SK-N-SH treated with all-trans-retinoic acid at 6 μM for 48 hours (cell line): Measurements from ENCODE around the gene PRPF19.

Experiments
- ATAC-seq: fragments of 200-7000 bp; cut with Tn5 transposase; 3 replicates; pipeline ENCODE4 v1.9.1; 2020; ENCODE audit warnings: mild to moderate bottlenecking, moderate library complexity
- BACH2 ChIP-seq: fragments of 250-450 bp; sonication (Bioruptor Pico); IDR thresholded peaks from 2 replicates; pipeline ENCODE4 v1.9.0; 2021; ENCODE audit warnings: mild to moderate bottlenecking, borderline replicate concordance
- CSDC2 ChIP-seq: fragments of 250-450 bp; sonication (Bioruptor Pico); IDR thresholded peaks from 2 replicates; pipeline ENCODE4 v1.5.0; 2020; ENCODE audit warnings: mild to moderate bottlenecking, moderate library complexity
- CSRNP3 ChIP-seq: fragments of 250-450 bp; sonication (Bioruptor Pico); IDR thresholded peaks from 2 replicates; pipeline ENCODE4 v1.5.1; 2021; ENCODE audit warnings: mild to moderate bottlenecking, moderate library complexity
- ESRRG ChIP-seq: fragments of 250-450 bp; sonication (Bioruptor Pico); IDR thresholded peaks from 2 replicates; pipeline ENCODE4 v1.6.1; 2021; ENCODE audit warnings: mild to moderate bottlenecking
- GLIS3 ChIP-seq: fragments of 250-450 bp; sonication (Bioruptor Pico); IDR thresholded peaks from 2 replicates; pipeline ENCODE4 v1.5.0; 2020; ENCODE audit warnings: mild to moderate bottlenecking, moderate library complexity
- ISL1 ChIP-seq: fragments of 250-450 bp; sonication (Bioruptor Pico); IDR thresholded peaks from 2 replicates; pipeline ENCODE4 v2.1.2; 2022; ENCODE audit warnings: mild to moderate bottlenecking, moderate library complexity
- OSR1 ChIP-seq: fragments of 250-450 bp; sonication (Bioruptor Pico); IDR thresholded peaks from 2 replicates; pipeline ENCODE4 v1.8.0; 2022; ENCODE audit warnings: moderate library complexity, mild to moderate bottlenecking, inconsistent platforms
- POU6F1 ChIP-seq: fragments of 250-450 bp; sonication (Bioruptor Pico); IDR thresholded peaks from 2 replicates; pipeline ENCODE4 v1.8.0; 2021; ENCODE audit warnings: low read depth, mild to moderate bottlenecking, moderate library complexity, borderline replicate concordance
- PPARA ChIP-seq: fragments of 250-450 bp; sonication (Bioruptor Pico); IDR thresholded peaks from 2 replicates; pipeline ENCODE4 v1.5.0; 2020; ENCODE audit warnings: mild to moderate bottlenecking, borderline replicate concordance
- RARB ChIP-seq: fragments of 250-450 bp; sonication (Bioruptor Pico); IDR thresholded peaks from 2 replicates; pipeline ENCODE4 v1.8.0; 2021; ENCODE audit warnings: mild to moderate bottlenecking, moderate library complexity
- SNAI2 ChIP-seq: fragments of 250-450 bp; sonication (Bioruptor Pico); IDR thresholded peaks from 2 replicates; pipeline ENCODE4 v1.5.0; 2020; ENCODE audit warnings: mild to moderate bottlenecking, moderate library complexity
- TCF4 ChIP-seq: fragments of 250-450 bp; sonication (Bioruptor Pico); IDR thresholded peaks from 2 replicates; pipeline ENCODE4 v1.8.0; 2021; ENCODE audit warnings: mild to moderate bottlenecking, moderate library complexity, borderline replicate concordance
- TOX ChIP-seq: fragments of 250-450 bp; sonication (Bioruptor Pico); IDR thresholded peaks from 2 replicates; pipeline ENCODE4 v1.8.0; 2021; ENCODE audit warnings: mild to moderate bottlenecking, moderate library complexity, borderline replicate concordance
- TSHZ2 ChIP-seq: fragments of 250-450 bp; sonication (Bioruptor Pico); IDR thresholded peaks from 2 replicates; pipeline ENCODE4 v1.5.0; 2020; ENCODE audit warnings: mild to moderate bottlenecking, moderate library complexity
- ZC3H10 ChIP-seq: fragments of 250-450 bp; sonication (Bioruptor Pico); IDR thresholded peaks from 2 replicates; pipeline ENCODE4 v1.5.1; 2021; ENCODE audit warnings: mild to moderate bottlenecking, moderate library complexity
- ZFP3 ChIP-seq: fragments of 250-450 bp; sonication (Bioruptor Pico); IDR thresholded peaks from 2 replicates; pipeline ENCODE4 v1.5.0; 2020; ENCODE audit warnings: mild to moderate bottlenecking, moderate library complexity
- ZNF565 ChIP-seq: fragments of 450-650 bp; formaldehyde crosslinking; conservative IDR thresholded peaks from 2 replicates; pipeline ENCODE4 v1.5.0; 2020; ENCODE audit warnings: low read depth, mild to moderate bottlenecking, moderate library complexity
- ZNF70 ChIP-seq: fragments of 450-650 bp; formaldehyde crosslinking; IDR thresholded peaks from 2 replicates; pipeline ENCODE4 v1.5.0; 2020; ENCODE audit warnings: mild to moderate bottlenecking, moderate library complexity
- ZNF8 ChIP-seq: fragments of 450-650 bp; formaldehyde crosslinking; IDR thresholded peaks from 2 replicates; pipeline ENCODE4 v1.5.0; 2020; ENCODE audit warnings: mild to moderate bottlenecking, moderate library complexity
- TF ChIP-seq, protein P1 (sequence below): fragments of 250-450 bp; sonication (Bioruptor Pico); IDR thresholded peaks from 2 replicates; pipeline ENCODE4 v1.8.0; 2020; ENCODE audit warnings: mild to moderate bottlenecking, moderate library complexity, borderline replicate concordance

The PRPF19 gene

DNA sequence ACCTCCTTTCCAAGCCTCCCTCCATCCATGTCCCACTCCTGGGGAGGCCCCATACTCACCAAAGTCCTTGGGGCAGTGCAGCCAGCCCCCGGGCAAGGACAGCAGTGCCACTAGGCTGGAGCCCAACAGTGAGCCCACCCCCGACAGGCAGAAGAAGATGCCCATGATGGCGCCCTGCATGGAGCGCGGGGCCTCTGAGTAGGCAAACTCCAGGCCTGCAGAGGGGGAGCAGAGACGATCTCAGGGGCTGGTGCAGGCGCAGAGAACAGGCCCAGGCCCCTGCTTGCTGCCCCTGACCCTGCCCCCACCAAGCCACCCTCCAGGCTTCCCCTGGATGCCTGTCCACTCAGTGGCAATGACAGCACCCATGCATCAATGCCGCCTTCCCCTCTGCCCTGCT, 31.4 kb upstream of the PRPF19 start:
- TF ChIP-seq SNAI2 (CRISPR knock-in tag), result no peak
- no peak for TF ChIP-seq ZNF70 (CRISPR knock-in tag)
- no peak for TF ChIP-seq ISL1 (CRISPR knock-in tag)
- no peak for TF ChIP-seq PPARA (CRISPR knock-in tag)
- TF ChIP-seq TSHZ2, result no peak
- TF ChIP-seq ZNF565 (CRISPR knock-in tag), result no peak
- no peak for TF ChIP-seq RARB (CRISPR knock-in tag)
- TF ChIP-seq, protein P1, sequence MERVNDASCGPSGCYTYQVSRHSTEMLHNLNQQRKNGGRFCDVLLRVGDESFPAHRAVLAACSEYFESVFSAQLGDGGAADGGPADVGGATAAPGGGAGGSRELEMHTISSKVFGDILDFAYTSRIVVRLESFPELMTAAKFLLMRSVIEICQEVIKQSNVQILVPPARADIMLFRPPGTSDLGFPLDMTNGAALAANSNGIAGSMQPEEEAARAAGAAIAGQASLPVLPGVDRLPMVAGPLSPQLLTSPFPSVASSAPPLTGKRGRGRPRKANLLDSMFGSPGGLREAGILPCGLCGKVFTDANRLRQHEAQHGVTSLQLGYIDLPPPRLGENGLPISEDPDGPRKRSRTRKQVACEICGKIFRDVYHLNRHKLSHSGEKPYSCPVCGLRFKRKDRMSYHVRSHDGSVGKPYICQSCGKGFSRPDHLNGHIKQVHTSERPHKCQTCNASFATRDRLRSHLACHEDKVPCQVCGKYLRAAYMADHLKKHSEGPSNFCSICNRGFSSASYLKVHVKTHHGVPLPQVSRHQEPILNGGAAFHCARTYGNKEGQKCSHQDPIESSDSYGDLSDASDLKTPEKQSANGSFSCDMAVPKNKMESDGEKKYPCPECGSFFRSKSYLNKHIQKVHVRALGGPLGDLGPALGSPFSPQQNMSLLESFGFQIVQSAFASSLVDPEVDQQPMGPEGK (CRISPR knock-in tag), result no peak
- no peak for TF ChIP-seq ESRRG (CRISPR knock-in tag)
- no peak for TF ChIP-seq CSDC2 (CRISPR knock-in tag)
- no peak for TF ChIP-seq GLIS3 (CRISPR knock-in tag)
- TF ChIP-seq ZC3H10, result no peak
- no peak for TF ChIP-seq OSR1
- no peak for TF ChIP-seq POU6F1 (CRISPR knock-in tag)

DNA sequence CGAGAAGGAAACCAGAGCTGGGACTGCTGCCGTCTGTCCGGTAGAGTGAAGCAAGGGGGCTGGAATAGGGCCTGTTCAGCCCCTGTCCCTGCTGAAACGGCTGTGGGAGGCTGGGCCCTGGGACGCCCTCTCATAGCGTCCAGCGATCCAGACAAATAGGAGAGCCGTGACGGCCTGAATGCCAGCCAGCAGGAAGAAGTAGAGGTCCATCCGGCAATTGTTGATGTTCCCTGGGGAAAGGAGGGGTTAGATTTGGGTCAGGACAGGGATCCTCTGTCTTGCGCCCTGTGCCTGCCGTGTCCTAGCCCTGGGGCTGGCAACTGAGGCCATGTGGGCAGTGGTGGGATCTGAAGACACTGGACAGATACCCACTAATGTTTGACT, 30.8 kb upstream of the PRPF19 start:
- TF ChIP-seq CSDC2 (CRISPR knock-in tag) (no peak), GLIS3 (CRISPR knock-in tag) (no peak), TOX (CRISPR knock-in tag) (no peak), RARB (CRISPR knock-in tag) (no peak), ISL1 (CRISPR knock-in tag) (no peak), TCF4 (CRISPR knock-in tag) (no peak), TSHZ2 (no peak), ZC3H10 (no peak), SNAI2 (CRISPR knock-in tag) (no peak)
- ATAC-seq, result no peak

More for the DNA sequence above, 31.4 kb upstream of the PRPF19 start:
- ATAC-seq, result no peak

- no peak for ATAC-seq
- no peak for TF ChIP-seq TCF4 (CRISPR knock-in tag)
- TF ChIP-seq ZNF70 (CRISPR knock-in tag), result no peak
- TF ChIP-seq PPARA (CRISPR knock-in tag), result no peak
- no peak for TF ChIP-seq ZFP3
- no peak for TF ChIP-seq TOX (CRISPR knock-in tag)
- no peak for TF ChIP-seq CSDC2 (CRISPR knock-in tag)
- TF ChIP-seq, protein P1 (CRISPR knock-in tag), result no peak
- TF ChIP-seq ESRRG (CRISPR knock-in tag), result no peak
- no peak for TF ChIP-seq ZNF8 (CRISPR knock-in tag)
- TF ChIP-seq BACH2 (CRISPR knock-in tag), result no peak
- TF ChIP-seq POU6F1 (CRISPR knock-in tag), result no peak
- no peak for TF ChIP-seq CSRNP3
- no peak for TF ChIP-seq RARB (CRISPR knock-in tag)
- no peak for TF ChIP-seq OSR1
- TF ChIP-seq SNAI2 (CRISPR knock-in tag), result no peak
These were observed 30.2 kb upstream of the PRPF19 start for GRCh38 chr11:60936467-60937143.
